NT2/D1 (cell line): ENCODE results near the gene RTN4RL1.
A peak's percentile ranks its signal among the peaks of the same experiment; 100 is the strongest.

Experiments
- DNase-seq: peaks from one replicate; pipeline ENCODE4 v3.0.0-alpha.2; 2011; ENCODE audit warnings: low read depth, low spot score
- H3K27me3 ChIP-seq: 2 replicates; pipeline ENCODE4 v1.6.0; 2011; ENCODE audit warnings: mild to moderate bottlenecking; ENCODE audit not compliant: insufficient read length, insufficient read depth
- H3K36me3 ChIP-seq: 2 replicates; pipeline ENCODE4 v1.6.1; 2011; ENCODE audit warnings: mild to moderate bottlenecking, low read length, mixed read lengths; ENCODE audit not compliant: insufficient read depth, insufficient read length
- H3K4me1 ChIP-seq: 2 replicates; pipeline ENCODE4 v1.5.1; 2011; ENCODE audit not compliant: insufficient read depth, insufficient read length
- H3K4me3 ChIP-seq: 2 replicates; pipeline ENCODE4 v1.5.1; 2011; ENCODE audit warnings: low read depth; ENCODE audit not compliant: insufficient read length
- H3K9ac ChIP-seq: 2 replicates; pipeline ENCODE4 v1.6.0; 2011; ENCODE audit warnings: low read depth; ENCODE audit not compliant: insufficient read length
- H3K9me3 ChIP-seq: 2 replicates; pipeline ENCODE4 v1.5.1; 2011; ENCODE audit warnings: mild to moderate bottlenecking, low read length; ENCODE audit not compliant: insufficient read depth
- SUZ12 ChIP-seq: IDR thresholded peaks from 2 replicates; pipeline ENCODE4 v1.6.1; 2011; ENCODE audit not compliant: insufficient read length, insufficient read depth; ENCODE audit errors: extremely low read depth
- YY1 ChIP-seq: IDR thresholded peaks from 2 replicates; pipeline ENCODE4 v1.6.1; 2011; ENCODE audit not compliant: insufficient read length, insufficient read depth
- ZNF274 ChIP-seq: IDR thresholded peaks from 2 replicates; pipeline ENCODE4 v1.6.1; 2011; ENCODE audit warnings: mild to moderate bottlenecking, low read depth, low read length

RTN4RL1 gene, protein sequence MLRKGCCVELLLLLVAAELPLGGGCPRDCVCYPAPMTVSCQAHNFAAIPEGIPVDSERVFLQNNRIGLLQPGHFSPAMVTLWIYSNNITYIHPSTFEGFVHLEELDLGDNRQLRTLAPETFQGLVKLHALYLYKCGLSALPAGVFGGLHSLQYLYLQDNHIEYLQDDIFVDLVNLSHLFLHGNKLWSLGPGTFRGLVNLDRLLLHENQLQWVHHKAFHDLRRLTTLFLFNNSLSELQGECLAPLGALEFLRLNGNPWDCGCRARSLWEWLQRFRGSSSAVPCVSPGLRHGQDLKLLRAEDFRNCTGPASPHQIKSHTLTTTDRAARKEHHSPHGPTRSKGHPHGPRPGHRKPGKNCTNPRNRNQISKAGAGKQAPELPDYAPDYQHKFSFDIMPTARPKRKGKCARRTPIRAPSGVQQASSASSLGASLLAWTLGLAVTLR

GRCh38 chr17:2025220-2025621 lies at the start of gene RTN4RL1:
TSS of gene RTN4RL1 (minus strand) at chr17:2025334. CDS start at chr17:2024865, 469 bp downstream.
- Histone ChIP-seq H3K9me3 (no peaks in the 10 kb centered on the region), H3K36me3 (no peaks in the 10 kb centered on the region), H3K9ac (peak within 1 kb of the TSS; percentile 90), H3K4me1 (peaks cover 23% of the 10 kb centered on the region), H3K27me3 (peaks cover 52% of the 10 kb centered on the region), H3K4me3 (peak within 1 kb of the TSS; percentile 73)
- TF ChIP-seq ZNF274 (no peak), SUZ12 (no peak), YY1 (no peak)
- no peak for DNase-seq

- Histone ChIP-seq H3K9me3 (no peaks in the 10 kb centered on the region), H3K36me3 (peaks cover 24% of the 10 kb centered on the region), H3K27me3 (no peaks in the 10 kb centered on the region), H3K4me1 (peaks cover 28% of the 10 kb centered on the region), H3K9ac (no peak overlapping the region), H3K4me3 (no peak overlapping the region)
- TF ChIP-seq SUZ12 (no peak), ZNF274 (no peak), YY1 (no peak)
- DNase-seq: no peak
Observed at GRCh38 chr17:2074919-2075318, 49.8 kb upstream of the RTN4RL1 start.

DNA sequence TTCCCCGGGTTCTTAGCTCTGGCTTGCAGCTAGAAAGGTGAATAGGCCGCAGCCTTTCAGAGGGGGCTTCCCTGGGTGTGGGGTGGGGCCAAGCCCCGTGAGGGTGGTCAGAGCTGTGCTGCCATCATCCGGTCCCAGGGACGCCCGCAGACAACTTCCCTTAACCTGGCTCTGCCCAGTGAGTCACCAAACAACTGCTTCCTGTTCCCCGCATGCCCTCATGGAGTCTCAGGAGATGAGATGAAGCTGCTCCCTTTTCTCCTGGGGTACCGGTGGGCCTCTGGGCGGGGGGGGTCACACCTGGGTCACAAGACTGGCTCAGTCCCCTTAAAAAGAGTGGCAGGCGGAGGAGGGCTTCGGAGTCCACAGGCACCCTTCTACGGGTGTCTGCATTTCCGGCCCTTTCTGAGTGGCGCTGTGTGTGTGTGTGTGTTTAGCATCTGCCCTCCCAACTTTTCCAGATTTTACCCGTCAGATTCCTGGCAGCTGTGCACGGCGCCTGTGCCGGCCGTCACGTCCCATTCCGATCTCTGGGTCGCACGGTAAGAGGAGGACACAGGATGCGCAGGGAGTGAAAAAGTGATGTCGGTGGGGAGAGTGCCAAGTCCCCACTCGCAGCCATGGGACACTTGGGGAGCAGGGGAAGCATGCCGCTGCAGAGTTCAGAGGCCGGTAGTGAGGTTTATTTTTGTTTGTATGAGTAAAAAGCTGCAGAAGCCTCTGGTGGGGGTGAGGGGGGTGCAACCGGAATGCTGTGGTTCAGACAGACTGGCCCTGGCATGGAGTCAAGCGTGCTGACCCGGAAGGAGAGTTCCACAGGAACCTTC lies 46.5 kb upstream of the RTN4RL1 start:
- H3K4me3 ChIP-seq: no peak overlapping the region
- H3K27me3 ChIP-seq: no peaks in the 10 kb centered on the region
- H3K36me3 ChIP-seq: peaks cover 9% of the 10 kb centered on the region
- no peaks in the 10 kb centered on the region for H3K9me3 ChIP-seq
- H3K9ac ChIP-seq: no peak overlapping the region
- no peak for TF ChIP-seq SUZ12
- no peak for TF ChIP-seq ZNF274
- TF ChIP-seq YY1: no peak
- DNase-seq: no peak
- peaks cover 36% of the 10 kb centered on the region for H3K4me1 ChIP-seq

- Histone ChIP-seq H3K4me3 (no peak overlapping the region), H3K27me3 (no peaks in the 10 kb centered on the region), H3K9me3 (no peaks in the 10 kb centered on the region), H3K36me3 (peaks cover 12% of the 10 kb centered on the region), H3K9ac (no peak overlapping the region), H3K4me1 (peaks cover 36% of the 10 kb centered on the region)
- no peak for TF ChIP-seq YY1
- no peak for TF ChIP-seq SUZ12
- no peak for TF ChIP-seq ZNF274
- DNase-seq: no peak
Observed at GRCh38 chr17:2071024-2071385, 45.9 kb upstream of the RTN4RL1 start.

- peaks cover 31% of the 10 kb centered on the region for H3K4me1 ChIP-seq
- no peak for DNase-seq
- H3K36me3 ChIP-seq: peaks cover 17% of the 10 kb centered on the region
- H3K9ac ChIP-seq: no peak overlapping the region
- H3K4me3 ChIP-seq: no peak overlapping the region
- no peaks in the 10 kb centered on the region for H3K27me3 ChIP-seq
- H3K9me3 ChIP-seq: no peaks in the 10 kb centered on the region
- TF ChIP-seq ZNF274: no peak
- no peak for TF ChIP-seq SUZ12
- TF ChIP-seq YY1: no peak
Observed at GRCh38 chr17:2070241-2071023, 45.3 kb upstream of the RTN4RL1 start.

DNA sequence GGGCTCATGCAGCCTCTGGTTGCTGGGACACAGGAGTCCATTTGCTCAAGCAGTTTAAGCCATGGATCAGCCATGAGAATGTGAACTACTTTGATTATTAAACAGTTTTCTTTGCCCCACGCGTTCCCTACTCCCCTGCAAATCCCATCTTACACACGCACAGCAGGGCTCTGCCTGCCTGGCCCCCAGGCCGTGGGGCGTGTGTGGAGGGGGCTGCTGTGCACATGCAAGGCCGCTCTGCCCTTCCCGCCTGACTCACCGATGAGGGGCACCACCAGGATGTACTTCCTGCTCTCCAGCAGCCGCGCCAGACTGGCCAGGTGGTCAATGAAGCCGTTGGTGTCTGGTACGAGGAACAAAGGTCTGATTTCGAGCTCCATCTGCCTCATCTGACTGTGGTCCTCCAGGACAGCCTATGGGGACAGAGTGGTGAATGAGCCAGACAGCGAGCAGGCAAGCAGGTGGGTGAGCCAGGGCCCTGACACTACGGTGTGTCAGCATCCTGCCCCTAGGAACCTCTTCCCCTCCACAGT lies 43.5 kb upstream of the RTN4RL1 start:
- TF ChIP-seq ZNF274: no peak
- TF ChIP-seq SUZ12: no peak
- no peak for TF ChIP-seq YY1
- peak overlapping the region; percentile 24 for H3K9ac ChIP-seq
- no peaks in the 10 kb centered on the region for H3K27me3 ChIP-seq
- no peaks in the 10 kb centered on the region for H3K9me3 ChIP-seq
- no peak for DNase-seq
- no peak overlapping the region for H3K4me3 ChIP-seq
- peaks cover 25% of the 10 kb centered on the region for H3K36me3 ChIP-seq
- H3K4me1 ChIP-seq: peaks cover 46% of the 10 kb centered on the region
